GM21576 (cell line): ENCODE measurements around the gene STPG1.

Experiments
- ATAC-seq: cut with Tn5 transposase; IDR thresholded peaks from one replicate; pipeline ENCODE4 v1.9.1; 2021; ENCODE audit warnings: mild to moderate bottlenecking, moderate library complexity; ENCODE audit not compliant: unreplicated experiment

Gene STPG1

DNA sequence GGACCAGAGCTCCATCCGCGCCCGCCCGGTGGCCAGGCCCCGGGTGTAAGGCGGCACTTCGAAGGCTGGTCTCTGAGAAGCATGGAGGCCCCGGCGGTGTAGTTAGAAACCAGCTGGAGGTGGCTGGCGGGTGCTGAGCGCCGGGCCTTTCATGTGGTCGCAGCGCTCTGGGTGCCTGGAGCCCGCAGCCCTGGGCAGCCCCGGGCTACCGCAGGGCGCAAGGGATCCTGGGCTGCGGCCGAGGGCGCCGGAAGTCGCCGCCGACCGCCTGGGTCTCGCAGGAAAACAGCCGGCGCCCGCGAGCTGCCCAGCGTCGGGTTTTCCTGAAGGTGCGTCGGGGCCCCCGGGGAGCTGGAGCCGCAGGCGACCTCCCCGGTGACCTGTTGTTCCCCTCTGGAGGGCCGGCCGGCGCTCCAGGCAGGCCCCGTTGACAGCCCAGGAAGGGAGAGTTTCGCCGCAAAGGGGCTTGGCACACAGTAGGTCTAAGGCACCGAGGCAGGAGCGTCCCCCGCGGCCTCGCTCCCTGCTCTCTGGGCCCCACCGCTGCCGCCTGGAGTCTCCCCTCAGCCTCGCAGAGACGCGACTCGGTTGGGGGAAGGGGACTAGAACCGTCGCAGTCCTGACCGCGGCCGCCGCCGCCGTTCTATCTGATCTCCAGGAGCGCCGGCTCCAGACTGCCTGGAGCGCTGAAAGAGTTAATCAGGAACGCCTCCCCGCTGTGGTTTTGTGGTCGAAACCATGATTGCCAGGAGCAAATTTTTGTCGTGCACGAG lies 91.7 kb downstream of the STPG1 start:
- ATAC-seq: no peak

DNA sequence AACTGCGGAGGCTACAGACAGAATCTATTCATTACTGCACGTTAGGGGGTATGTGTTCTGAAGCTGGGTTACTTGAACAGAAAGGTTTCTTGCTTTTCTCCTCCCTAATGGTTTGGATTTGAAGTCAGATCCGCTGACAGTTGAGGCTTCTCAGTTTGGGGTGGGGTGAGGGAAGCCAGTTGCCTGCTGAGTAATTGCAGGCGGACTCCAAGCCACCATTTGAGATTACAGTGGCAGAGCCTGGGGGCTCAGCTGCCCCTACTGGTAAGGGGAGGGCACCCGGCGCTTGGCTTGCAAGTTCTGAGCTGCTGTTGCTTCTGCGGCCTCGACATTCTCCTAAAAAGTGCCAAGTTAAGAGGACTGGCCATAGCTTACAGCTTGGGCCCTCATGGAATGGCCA lies 92.5 kb downstream of the STPG1 start:
- no peak for ATAC-seq

DNA sequence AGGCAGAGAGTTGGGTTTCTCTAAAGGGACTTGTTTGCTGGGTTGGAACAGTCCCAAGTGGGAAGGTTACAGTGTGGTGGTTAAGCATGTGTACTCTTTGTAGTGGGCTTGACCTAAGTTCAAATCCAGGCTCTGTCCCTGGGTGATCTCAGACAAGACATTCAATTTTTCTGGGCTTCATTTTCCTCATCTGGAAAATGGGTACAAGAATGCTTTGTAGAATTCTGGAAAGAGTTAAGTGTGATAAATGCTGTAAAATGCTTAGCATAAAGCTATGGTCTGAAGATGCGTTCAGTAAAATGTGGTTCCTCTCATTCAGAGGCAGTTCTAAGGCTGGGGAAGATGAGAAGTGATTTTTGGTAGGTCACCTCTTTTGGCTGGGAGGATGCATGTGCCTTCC lies 93.6 kb downstream of the STPG1 start:
- no peak for ATAC-seq

DNA sequence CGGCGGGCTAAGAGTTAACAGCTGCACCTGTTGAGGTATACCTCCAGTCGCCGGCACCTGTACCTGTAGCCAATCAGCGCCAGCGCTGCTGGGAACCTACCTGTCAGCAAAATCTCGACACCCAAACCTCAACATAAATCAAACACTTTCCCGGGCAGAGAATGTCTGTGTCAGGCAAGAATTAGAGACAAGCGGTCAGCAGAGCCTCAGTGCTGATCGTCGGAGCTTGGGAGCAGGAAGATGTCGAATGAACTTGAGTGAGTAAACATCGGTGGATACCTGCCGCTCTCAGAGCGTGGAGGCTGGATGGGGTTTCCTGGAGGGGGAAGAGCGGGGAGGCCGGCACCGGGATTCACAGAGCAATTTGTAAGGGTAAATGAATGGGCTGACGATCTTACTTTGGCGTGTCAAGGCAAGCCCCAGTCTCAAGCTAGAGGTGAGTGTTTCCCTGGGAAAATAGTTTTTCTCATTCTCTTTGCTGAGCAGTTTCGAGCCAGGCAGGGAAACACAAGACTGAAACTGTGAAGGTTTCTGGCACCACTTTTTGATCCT lies 94.2 kb downstream of the STPG1 start, which contains the start of gene GRHL3:
GRHL3 (plus strand) TSS at position 46 of the 552 bp plus-strand sequence; CDS start at position 241, 195 bp downstream.
- ATAC-seq: no peak

DNA sequence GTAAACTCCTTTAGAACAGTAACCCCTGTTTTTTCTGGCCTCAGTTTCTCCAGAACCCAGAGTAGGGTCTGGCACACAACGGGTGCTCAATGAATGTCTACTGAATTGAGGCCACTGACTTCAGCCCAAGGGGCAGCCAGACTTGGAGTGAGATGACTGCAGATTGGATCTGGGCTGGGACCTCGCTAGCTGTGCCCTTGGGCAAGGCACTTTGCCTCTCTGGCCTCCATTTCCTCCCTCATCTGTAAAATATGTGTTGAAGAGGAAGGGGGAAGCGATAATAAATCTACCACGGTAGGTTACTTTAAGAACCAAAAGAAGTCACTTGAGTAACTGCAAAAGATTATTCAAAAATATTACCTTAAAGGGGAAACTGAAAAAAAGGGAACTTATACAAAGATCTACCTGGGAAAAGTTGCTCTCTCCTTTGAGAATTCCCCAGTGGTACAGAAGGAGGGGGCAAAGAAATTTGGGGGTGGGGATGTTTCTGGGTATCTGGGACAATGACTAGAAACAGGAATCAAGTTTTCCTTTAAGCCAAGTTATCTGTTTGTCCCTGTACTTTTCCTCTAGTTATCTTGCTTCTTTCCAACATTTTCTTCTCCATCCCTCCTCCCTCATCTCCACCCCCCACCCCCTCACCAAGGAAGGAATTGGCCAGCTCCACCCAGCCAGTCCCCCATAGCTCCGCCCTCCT lies 94.8 kb downstream of the STPG1 start:
- no peak for ATAC-seq

DNA sequence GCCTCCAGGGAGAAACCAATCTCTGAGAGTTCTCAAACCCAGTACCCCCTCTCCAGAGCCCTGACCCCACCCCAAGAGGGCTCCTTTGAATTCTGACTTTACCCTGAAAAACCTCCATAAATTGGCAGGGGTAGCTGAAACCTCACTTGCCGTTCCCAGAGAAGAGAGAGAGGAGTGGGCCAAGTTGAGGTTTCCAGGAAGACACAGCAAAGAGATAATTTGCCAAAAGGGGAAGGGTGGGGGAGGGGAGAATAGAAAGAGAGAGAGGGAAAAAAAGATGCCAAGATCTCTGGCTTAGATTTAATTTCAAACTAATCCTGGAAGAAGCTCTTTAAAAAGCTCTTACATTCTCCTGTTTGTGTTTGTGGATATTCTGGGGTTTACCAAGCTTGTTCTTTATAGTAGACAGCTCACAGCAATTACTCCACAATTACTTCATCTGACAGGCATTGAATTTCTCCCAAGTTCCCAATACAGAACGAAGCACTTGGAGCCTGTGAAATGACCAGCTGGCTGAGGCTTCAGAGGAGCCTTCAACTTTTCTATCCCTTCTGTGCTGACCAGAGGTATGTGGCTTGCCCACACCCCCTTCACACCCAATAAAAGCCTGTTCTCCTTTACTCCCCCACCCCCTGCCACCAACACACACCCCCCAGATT lies 95.5 kb downstream of the STPG1 start:
- no peak for ATAC-seq

DNA sequence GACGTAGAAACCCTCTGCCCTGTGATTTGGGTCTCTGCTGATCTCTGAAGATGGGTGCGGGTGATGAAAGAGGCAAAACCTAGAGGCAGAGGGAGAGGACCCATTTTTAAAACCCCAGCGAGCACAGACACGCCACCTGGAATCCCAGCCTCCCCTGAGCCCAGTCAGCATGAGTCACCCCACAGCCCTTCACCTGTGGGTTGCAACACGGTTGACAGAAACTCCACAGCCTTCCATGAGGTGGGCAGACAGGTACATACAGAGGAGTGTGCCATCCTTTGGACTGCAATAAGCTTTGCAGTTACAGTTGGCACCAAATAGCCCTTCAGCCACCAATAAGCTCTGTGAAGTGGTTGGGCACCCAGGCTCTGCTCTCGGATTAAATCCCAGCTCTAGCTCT lies 96.5 kb downstream of the STPG1 start:
- ATAC-seq: no peak

- ATAC-seq: no peak
Observed at GRCh38 chr1:24316645-24317044, 96.9 kb downstream of the STPG1 start.

DNA sequence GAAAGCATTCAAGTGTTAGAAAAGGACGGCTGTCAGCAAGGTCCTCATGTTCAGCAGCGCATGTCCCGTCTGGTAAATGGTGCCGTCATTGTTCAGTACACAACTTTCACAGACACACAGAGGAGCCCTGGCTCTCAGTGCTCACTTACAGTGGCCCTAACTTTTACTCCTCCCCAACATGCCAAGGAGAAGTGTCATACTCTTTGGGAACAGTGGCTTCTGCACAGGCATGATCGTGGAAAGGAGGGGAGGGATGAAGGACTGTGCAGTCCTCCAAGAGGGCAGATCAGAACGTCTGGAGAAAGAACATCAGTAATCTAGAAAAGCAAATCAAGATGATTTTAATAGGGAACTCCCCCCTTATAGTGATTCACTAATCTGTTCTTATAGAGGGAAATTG lies 98.2 kb downstream of the STPG1 start:
- no peak for ATAC-seq

GRCh38 chr1:24311741-24312140 lies 101.8 kb downstream of the STPG1 start:
- no peak for ATAC-seq

DNA sequence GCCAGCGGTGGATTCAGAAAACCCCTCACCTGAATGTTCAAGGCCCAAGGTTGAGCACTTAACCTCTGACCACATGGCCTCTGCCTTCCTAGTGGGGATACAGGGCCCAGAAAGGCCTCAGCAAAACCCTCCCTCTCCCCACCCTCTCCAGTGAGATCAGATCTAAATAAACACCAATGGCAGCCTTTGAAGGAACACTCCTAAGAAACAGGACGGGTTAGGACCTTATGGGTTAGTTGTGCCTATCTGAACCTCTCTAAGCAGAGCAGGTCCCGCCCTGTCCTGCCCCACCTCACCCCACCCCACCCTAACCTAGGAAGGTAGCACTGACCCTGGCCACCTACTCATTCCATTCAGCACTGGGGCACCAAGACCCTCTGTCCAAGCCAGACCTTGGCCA lies 102.3 kb downstream of the STPG1 start:
- no peak for ATAC-seq

GRCh38 chr1:24309762-24310485 lies 103.7 kb downstream of the STPG1 start:
- ATAC-seq: no peak

DNA sequence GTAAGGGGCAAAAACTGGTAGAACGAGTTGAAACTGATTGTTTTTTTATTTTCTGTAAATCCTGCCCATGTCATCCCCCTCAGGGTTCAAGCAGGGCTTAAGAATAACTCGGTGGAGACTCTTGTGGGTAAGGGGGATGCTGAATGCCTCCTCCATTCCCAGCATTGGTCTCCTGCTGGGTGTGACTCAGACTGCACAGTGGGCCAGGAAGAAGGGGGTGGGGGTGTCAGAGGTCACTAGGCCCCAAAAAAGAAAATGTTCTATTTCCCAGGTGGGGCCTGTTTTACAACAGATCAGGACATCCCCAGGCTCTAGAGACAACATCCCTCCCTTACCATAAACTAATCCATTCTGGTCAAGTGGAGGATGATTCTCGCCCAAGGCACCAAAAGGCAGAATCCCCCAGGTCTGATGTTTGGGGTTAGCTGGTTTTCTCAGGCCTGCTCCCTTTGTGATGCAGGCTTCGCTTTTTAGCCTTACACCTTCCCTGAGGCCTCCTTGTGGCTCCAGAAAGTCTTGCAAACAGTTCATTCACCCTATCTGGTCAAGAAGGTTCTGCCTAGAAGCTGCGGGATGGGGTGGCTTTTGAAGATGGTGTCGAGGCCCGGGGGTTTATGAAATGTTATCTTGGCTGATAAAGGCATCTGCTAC lies 105.1 kb downstream of the STPG1 start:
- ATAC-seq: no peak
